K562 (cell line): ENCODE data around the gene ILF3. TPM values are rescaled to one million over a fixed set of nuclear protein-coding genes. Genes with fewer than 3 reads are reported as not detected.
A peak's percentile ranks its signal among the peaks of the same experiment; 100 is the strongest.

Source experiments
- ATF3 ChIP-seq, 2 experiments: fragments of 450-650 bp in 1 of 2; sonication (generic) in 1 of 2; formaldehyde crosslinking in 1 of 2; IDR thresholded peaks in 1 of 2; conservative IDR thresholded peaks in 1 of 2; 2 replicates each; pipeline versions ENCODE4 v1.6.1 to v1.8.1; 2016 to 2023; ENCODE audit warnings: mild to moderate bottlenecking in 2 of 2, moderate library complexity in 2 of 2, inconsistent platforms in 1 of 2, missing genetic modification reagents in 1 of 2
- CBX5 ChIP-seq: IDR thresholded peaks from 2 replicates; pipeline ENCODE4 v1.6.1; 2014; ENCODE audit warnings: low read depth, borderline replicate concordance
- CEBPZ ChIP-seq: fragments of 150-350 bp; IDR thresholded peaks from 2 replicates; pipeline ENCODE4 v1.6.1; 2014; ENCODE audit warnings: low read depth, mild to moderate bottlenecking, low read length, borderline replicate concordance
- CHD2 ChIP-seq: IDR thresholded peaks from 2 replicates; pipeline ENCODE4 v1.6.1; 2011; ENCODE audit warnings: low read depth, low read length
- DEAF1 ChIP-seq: fragments of 450-650 bp; formaldehyde crosslinking; IDR thresholded peaks from 2 replicates; pipeline ENCODE4 v1.4.0; 2020; ENCODE audit warnings: mild to moderate bottlenecking, moderate library complexity
- NKRF ChIP-seq: fragments of 450-650 bp; IDR thresholded peaks from 2 replicates; pipeline ENCODE4 v1.6.1; 2016; ENCODE audit warnings: borderline replicate concordance
- PKNOX1 ChIP-seq: fragments of 450-650 bp; IDR thresholded peaks from 2 replicates; pipeline ENCODE4 v1.6.1; 2016
- SRF ChIP-seq, 2 experiments: fragments of 250-450, 450-650 bp in 1 of 2; sonication (Bioruptor Pico) in 1 of 2; sonication (generic) in 1 of 2; formaldehyde crosslinking; IDR thresholded peaks; 2 replicates each; pipeline versions ENCODE4 v1.5.0 to v1.5.1; 2020 to 2022; ENCODE audit warnings: mild to moderate bottlenecking in 1 of 2, missing genetic modification reagents in 1 of 2
- SRSF7 ChIP-seq: fragments of 200-400 bp; formaldehyde crosslinking; optimal IDR thresholded peaks from 2 replicates; pipeline ENCODE3; 2017; ENCODE audit warnings: mild to moderate bottlenecking, low read depth, low read length
- SRSF9 ChIP-seq: fragments of 200-400 bp; formaldehyde crosslinking; IDR thresholded peaks from 2 replicates; pipeline ENCODE4 v1.6.1; 2017; ENCODE audit warnings: low read depth, low read length, borderline replicate concordance
- THRAP3 ChIP-seq: fragments of 450-650 bp; IDR thresholded peaks from 2 replicates; pipeline ENCODE4 v1.6.1; 2016; ENCODE audit warnings: mild to moderate bottlenecking, inconsistent platforms, borderline replicate concordance
- ZNF274 ChIP-seq: IDR thresholded peaks from 2 replicates; pipeline ENCODE4 v1.6.1; 2011; ENCODE audit warnings: low read depth, mild to moderate bottlenecking, low read length, moderate library complexity, borderline replicate concordance
- ZNF408 ChIP-seq: fragments of 250-450 bp; sonication (Bioruptor Pico); IDR thresholded peaks from 2 replicates; pipeline ENCODE4 v1.4.0; 2020; ENCODE audit warnings: low read depth, mild to moderate bottlenecking, moderate library complexity
- polyA plus RNA-seq, 8 experiments: library from polyadenylated mRNA; depleted of rRNA in 4 of 8; stranded (reverse) in 5 of 8; unstranded in 3 of 8; fragments of >200 nt; fragmentation: Nextera tagmentation in 2 of 8; fragmentation: Illumina TruSeq in 1 of 8; extraction: Ambion mirVana in 2 of 8; extraction: Trizol in 1 of 8; gene quantifications; 2 replicates each; pipeline versions ENCODE4 v1.2.1 to v1.2.3, GENCODE V29; 2011 to 2014; ENCODE audit warnings: inconsistent platforms in 1 of 8, missing spikeins in 1 of 8
- total RNA-seq, 7 experiments: library from RNA; depleted of rRNA in 6 of 7; stranded (reverse); fragments of >200 nt in 6 of 7; fragmentation: Illumina TruSeq in 2 of 7; extraction: Trizol in 2 of 7; gene quantifications; 2 replicates each; pipeline versions ENCODE4 v1.2.1 to v1.2.3, GENCODE V29; 2011 to 2021; ENCODE audit warnings: low replicate concordance in 1 of 7

Gene ILF3
- total and polyA plus RNA-seq, 9 of the 15 experiments (the other 6 are each of a cell fraction or from before 2014, with no cell fraction given) = 26.0 to 453 (median 175) TPM

- peak; percentile 83 for TF ChIP-seq DEAF1 (CRISPR knock-in tag)
- TF ChIP-seq ZNF274 = no peak
- peak; percentile 29; the same call in 1 of the 2 replicates for TF ChIP-seq ATF3 (IDR thresholded peaks at IDR 0.05)
- 0 out of 2 replicates have a peak, but pooled peaks have one; percentile 29 for TF ChIP-seq ATF3 (CRISPR knock-in tag; conservative IDR thresholded peaks at IDR 0.05)
- peak; percentile 97 for TF ChIP-seq CHD2
- TF ChIP-seq THRAP3 = no peak
- TF ChIP-seq SRSF7 = no peak
- TF ChIP-seq CEBPZ = peak; percentile 100
- no peak for TF ChIP-seq CBX5
- no peak for TF ChIP-seq SRSF9
- no peak for TF ChIP-seq ZNF408
- TF ChIP-seq SRF (CRISPR knock-in tag; IDR thresholded peaks at IDR 0.05) = peak in 1 of 2 experiments; percentile 94; a peak in 2 of 4 replicates
- TF ChIP-seq NKRF = no peak
- peak; percentile 100 for TF ChIP-seq PKNOX1
Measured at GRCh38 chr19:10717356-10718204, 63.4 kb downstream of the ILF3 start, which contains the start of gene DNM2 (continued).
